HG02870 (cell line): Measurements from ENCODE around the gene REV1.
"Not testable (repeated sequence)": the region's sequence is repeated elsewhere in the genome, so short reads cannot be mapped to it uniquely, and the experiment has no call there.

Experiments
- ATAC-seq: cut with Tn5 transposase; IDR thresholded peaks from one replicate; pipeline ENCODE4 v1.9.1; 2021; ENCODE audit warnings: mild to moderate bottlenecking, moderate library complexity; ENCODE audit not compliant: unreplicated experiment

The REV1 gene

GRCh38 chr2:99489761-99490622 lies at the start of gene REV1:
REV1 (minus strand) TSS chr2:99490017; CDS start chr2:99464975, 25,042 bp downstream.
- ATAC-seq: peak; percentile 79

- ATAC-seq: no peak
These were observed 48.2 kb upstream of the REV1 start for GRCh38 chr2:99537910-99538485.

GRCh38 chr2:99524056-99524455 lies 34.2 kb upstream of the REV1 start:
- no peak for ATAC-seq

DNA sequence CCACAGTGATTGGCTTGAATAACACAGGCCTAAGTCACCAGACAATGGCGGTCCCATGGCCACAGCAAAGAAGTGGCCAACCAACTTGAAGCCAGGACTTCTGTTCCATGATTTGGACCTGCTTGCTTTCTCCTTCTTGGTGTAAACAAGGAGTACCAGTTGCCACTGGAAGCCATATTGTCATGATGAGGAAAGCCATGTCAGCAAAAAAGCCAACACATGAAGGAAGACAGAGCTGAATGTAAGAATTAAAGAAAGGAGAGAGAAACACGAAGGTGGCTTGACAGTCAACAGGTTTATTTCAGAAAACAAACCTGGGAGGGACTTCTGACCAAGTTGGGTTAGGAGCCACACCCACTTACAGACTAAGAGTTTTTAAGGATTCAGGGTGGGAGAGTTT lies 32.3 kb upstream of the REV1 start:
- ATAC-seq: no peak

GRCh38 chr2:99520813-99521212 lies 31.0 kb upstream of the REV1 start:
- no peak for ATAC-seq

DNA sequence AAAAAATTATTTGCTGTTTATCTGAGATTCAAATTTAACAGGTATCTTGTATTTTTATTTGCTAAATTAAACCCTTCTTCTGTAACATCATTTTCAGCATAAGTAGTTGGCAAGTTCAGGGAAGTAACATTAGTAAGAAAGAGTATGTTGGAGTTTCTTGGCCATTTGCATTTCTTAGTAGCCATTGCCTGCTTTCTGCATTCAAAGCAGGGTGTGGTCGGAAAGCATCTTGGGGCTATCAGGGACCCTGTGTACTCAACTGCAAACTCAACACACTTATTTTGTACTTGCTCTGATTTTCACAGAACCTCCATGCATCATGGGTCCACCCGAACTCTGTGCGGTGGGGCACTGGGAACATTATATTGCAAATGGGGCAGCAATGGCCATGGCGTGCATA lies 30.4 kb upstream of the REV1 start:
- ATAC-seq: no peak

DNA sequence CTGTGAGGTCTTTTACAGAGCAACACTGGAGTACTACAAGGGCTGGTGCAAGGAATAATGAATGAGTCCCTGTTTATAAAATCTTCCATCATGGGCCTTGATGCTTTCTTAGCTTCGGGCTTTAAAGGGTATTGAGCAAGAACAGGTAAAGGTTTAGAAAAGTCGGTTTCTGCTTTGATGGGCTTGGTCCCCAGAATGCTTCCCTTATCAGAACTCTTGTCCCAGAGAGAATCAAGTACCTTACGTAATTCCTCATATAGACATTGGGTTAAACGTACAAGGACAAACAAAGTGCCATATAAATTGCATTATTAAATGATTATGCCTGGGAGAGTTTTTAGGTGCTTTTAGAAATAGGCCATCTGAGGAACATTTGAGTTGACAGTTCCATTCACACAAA lies 24.5 kb upstream of the REV1 start:
- no peak for ATAC-seq

- ATAC-seq: no peak
These were observed 22.4 kb upstream of the REV1 start for GRCh38 chr2:99512181-99512591.

DNA sequence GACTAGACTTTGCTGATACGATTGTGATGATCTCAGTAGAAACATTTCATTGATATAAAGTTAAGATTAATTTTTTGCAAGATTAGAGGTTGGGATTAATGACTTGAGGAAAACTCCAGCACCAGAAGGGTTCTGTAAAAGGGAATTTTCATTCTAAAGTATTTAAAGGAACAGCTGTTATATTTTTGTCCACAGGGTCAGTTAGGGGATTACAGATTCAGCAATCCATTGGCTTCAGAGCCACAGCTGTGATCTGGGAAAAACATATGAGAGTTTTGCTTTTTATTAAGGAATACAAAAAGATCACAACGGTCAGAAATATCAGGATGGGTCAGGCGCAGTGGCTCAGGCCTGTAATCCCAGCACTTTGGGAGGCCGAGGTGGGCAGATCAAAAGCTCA lies 19.6 kb upstream of the REV1 start:
- ATAC-seq: no peak

GRCh38 chr2:99507937-99508818 lies 18.4 kb upstream of the REV1 start:
- ATAC-seq: no peak

DNA sequence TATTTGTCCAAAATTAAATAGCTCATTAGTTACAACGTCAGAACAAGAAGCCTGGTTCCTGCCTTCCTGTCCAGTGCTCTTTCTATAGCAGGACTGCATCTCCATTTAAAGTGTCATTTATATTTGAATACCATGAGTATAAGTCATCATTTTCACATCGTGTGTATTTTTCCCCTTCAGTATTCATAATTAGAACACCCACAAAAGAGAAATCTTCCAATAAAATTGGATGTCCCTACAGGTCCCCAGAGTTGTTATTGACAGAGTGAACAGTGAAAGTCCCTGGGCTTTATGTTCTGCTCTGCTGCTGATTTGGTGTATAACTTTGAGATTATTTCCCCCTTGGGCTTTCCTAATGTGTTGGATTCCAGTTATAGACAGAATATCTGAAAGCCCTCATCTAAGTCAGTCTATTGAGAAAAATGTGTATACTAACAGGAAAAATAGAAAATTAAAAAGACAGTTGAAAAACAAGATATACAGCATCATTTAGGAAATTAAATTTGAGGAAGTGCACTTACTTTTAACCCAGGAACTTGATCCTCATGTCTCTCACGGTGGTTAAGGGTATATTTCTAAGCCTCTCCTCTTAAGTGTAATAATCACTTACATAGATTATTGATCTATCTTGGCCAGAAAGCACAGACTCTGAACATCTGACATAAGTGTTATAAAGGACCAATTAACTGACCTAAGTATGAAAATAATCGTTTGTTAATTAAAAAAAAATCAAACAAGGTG lies 15.2 kb upstream of the REV1 start:
- ATAC-seq: no peak

DNA sequence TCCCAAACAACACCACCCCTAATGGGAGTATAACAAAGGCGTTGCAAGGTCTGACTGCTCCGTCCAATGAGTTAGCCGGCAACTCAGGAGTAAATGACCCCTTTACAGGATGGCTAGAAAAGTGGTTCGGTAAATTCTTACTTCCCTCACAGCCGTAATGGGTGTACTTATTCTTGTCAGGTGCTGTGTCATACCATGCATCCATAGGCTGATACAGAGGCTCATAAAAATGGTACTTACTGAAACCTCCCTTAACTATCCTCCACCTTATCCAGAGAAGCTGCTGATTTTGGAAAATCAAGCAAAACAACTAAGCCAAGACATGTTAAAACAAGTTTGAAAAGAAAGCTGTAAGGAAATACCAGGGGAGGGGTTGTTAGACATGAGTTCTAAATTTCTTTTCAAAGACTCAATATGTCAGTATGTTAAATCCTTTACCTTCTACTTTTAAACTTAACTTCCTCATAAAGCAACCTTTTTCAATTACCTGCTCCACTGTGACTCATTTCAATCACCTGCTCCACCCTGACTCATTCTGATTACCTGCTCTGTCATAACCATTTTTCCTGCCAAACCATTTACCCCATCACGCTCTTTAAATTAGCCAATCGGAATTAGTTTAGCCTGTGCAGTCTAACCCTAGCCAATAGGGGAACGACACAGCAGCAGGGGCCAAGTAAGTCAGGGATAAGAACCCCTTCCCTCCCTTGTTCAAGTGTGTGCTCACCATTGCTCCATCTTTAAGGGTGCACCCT lies 14.0 kb upstream of the REV1 start:
- ATAC-seq: not testable (repeated sequence)

DNA sequence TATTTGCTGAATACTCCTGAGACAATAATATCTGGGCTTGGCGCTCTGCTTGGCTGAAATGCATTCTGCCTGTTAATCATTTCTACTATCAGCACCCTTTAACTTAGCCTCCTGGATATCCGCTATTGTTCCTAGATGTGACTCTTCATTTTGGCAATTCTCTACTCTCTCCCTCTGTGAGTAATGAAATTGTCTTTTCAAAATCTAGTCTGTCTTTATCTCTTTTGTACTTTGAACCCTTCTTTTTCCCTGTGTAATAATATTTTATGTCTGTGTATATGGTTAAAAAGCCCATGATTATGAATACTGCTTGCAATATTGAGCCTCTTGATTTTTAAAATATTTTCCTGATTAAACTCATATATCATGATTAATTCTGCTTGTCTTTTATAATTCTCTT lies 6.2 kb upstream of the REV1 start:
- ATAC-seq: no peak

GRCh38 chr2:99495115-99495860 lies 5.5 kb upstream of the REV1 start:
- no peak for ATAC-seq

DNA sequence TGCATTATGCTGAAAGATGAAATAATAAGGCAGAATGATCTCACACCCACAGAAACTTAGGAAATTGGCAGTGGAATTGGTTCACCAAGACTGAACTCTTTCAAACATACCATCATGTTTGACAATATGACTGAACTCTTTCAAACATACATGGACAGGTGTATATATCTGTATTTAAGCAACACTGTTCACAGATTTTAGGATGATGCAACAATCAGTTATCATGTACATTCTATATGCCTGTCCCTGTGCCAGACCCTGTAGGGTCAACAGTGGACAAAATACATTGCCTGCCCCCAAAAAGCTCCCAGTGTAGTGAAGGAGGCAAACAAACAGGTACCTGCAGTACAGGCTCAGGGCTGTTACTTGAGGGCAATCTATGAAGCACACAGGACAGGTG lies 2.9 kb upstream of the REV1 start:
- no peak for ATAC-seq

- ATAC-seq: no peak
These were observed 1.0 kb upstream of the REV1 start for GRCh38 chr2:99490623-99491461.

DNA sequence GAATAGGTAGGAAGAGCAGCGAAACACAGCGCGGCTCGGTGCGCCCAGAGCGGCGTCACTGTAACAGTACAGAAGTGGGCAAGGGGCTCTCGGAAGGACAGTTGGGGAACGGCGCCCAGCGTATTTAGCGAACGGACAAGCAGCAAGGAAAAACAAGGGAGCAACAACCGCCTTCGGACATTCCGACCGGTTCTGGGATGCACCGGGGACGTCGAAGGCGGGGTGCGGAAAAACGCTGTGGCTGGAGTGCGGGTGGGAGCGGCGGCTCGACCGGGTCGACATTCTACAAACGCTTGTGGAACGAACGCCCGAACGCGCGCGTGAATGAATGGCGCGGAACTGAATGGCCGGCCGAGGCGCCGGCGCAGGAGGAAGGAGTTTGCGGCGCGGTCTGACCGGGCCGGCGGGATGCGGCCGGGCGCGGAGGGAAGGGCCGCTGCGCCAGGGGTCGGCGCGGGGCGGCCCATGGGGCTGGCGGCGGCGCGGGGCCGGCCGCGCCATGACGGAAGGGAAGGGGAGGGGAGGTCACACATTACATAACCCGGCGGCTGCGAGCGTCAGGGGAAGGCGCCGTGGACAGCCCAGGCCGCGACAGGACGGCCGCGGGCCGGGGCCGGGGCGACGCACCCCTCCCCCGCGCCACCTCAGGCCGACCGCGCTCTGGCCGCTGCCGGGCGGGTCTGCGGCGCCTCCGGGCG lies 605 bp downstream of the REV1 start:
- peak; percentile 28 for ATAC-seq

DNA sequence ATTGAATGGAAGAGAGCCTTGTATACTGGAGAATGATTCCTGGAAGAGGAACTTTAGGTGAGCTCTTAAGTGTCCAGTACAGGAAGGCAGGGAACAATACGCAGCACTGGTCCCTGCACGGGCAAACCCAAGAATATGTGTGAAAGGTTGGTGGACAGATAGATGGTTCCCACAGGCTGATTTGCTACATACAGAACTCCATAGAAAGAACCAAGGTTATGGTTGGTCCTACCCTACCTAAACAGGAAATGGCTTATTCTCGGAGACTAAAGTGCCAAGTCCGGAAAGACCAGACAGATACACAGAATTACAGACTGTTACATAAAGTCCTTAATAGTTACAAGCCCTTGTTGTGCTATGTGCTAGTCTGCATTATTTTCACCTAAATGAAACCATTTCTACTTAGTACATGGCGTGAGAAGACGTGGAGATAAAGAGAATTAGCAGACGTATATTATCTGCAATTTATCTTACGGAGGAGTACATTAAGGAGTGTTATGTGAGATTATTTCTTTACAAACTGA lies 1.2 kb downstream of the REV1 start:
- ATAC-seq: no peak
